ENCODE measurements around the gene BATF3.
"Not testable (repeated sequence)": the region's sequence is repeated elsewhere in the genome, so short reads cannot be mapped to it uniquely, and the experiment has no call there.

Gene BATF3

GRCh38 chr1:212667223-212668139, 32.2 kb downstream of the BATF3 start:
- TF ChIP-seq ZNF274 (IDR thresholded peaks at IDR 0.05; ENCODE audit: low read depth, low read length) = no peak
- no peak overlapping the region for H3K4me3 ChIP-seq (ENCODE audit: low read length)

GRCh38 chr1:212666116-212666775, 33.4 kb downstream of the BATF3 start:
- TF ChIP-seq ZNF274 (IDR thresholded peaks at IDR 0.05; ENCODE audit: low read depth, low read length) = no peak
- H3K4me3 ChIP-seq (ENCODE audit: low read length) = no peak overlapping the region

- no peak for TF ChIP-seq ZNF274 (IDR thresholded peaks at IDR 0.05; ENCODE audit: low read depth, low read length)
- H3K4me3 ChIP-seq (ENCODE audit: low read length) = peak overlapping the region; percentile 44; the same call in 1 of the 2 replicates
These were observed 34.2 kb downstream of the BATF3 start for GRCh38 chr1:212665241-212666115.

GRCh38 chr1:212664409-212665199, 35.0 kb downstream of the BATF3 start:
- no peak for TF ChIP-seq ZNF274 (IDR thresholded peaks at IDR 0.05; ENCODE audit: low read depth, low read length)
- no peak overlapping the region for H3K4me3 ChIP-seq (ENCODE audit: low read length)

- H3K4me3 ChIP-seq (ENCODE audit: low read length) = not testable (repeated sequence)
These were observed 41.4 kb downstream of the BATF3 start for GRCh38 chr1:212658250-212658649.

- TF ChIP-seq ZNF274 (IDR thresholded peaks at IDR 0.05; ENCODE audit: low read depth, low read length) = no peak
- no peak overlapping the region for H3K4me3 ChIP-seq (ENCODE audit: low read length)
These were observed 42.9 kb downstream of the BATF3 start for GRCh38 chr1:212656730-212657129.

GRCh38 chr1:212655668-212656440, 43.8 kb downstream of the BATF3 start:
- H3K4me3 ChIP-seq (ENCODE audit: low read length) = no peak overlapping the region
- no peak for TF ChIP-seq ZNF274 (IDR thresholded peaks at IDR 0.05; ENCODE audit: low read depth, low read length)

- TF ChIP-seq ZNF274 (IDR thresholded peaks at IDR 0.05; ENCODE audit: low read depth, low read length) = no peak
- no peak overlapping the region for H3K4me3 ChIP-seq (ENCODE audit: low read length)
These were observed 47.0 kb downstream of the BATF3 start for GRCh38 chr1:212652609-212653008.

GRCh38 chr1:212651977-212652376, 47.7 kb downstream of the BATF3 start:
- no peak for TF ChIP-seq ZNF274 (IDR thresholded peaks at IDR 0.05; ENCODE audit: low read depth, low read length)
- H3K4me3 ChIP-seq (ENCODE audit: low read length) = no peak overlapping the region

GRCh38 chr1:212651521-212651920, 48.1 kb downstream of the BATF3 start:
- H3K4me3 ChIP-seq (ENCODE audit: low read length) = no peak overlapping the region
- no peak for TF ChIP-seq ZNF274 (IDR thresholded peaks at IDR 0.05; ENCODE audit: low read depth, low read length)

GRCh38 chr1:212650228-212650627, 49.4 kb downstream of the BATF3 start:
- no peak for TF ChIP-seq ZNF274 (IDR thresholded peaks at IDR 0.05; ENCODE audit: low read depth, low read length)
- H3K4me3 ChIP-seq (ENCODE audit: low read length) = no peak overlapping the region

- no peak overlapping the region for H3K4me3 ChIP-seq (ENCODE audit: low read length)
- TF ChIP-seq ZNF274 (IDR thresholded peaks at IDR 0.05; ENCODE audit: low read depth, low read length) = no peak
These were observed 50.6 kb downstream of the BATF3 start for GRCh38 chr1:212649020-212649419.

- H3K4me3 ChIP-seq (ENCODE audit: low read length) = no peak overlapping the region
- no peak for TF ChIP-seq ZNF274 (IDR thresholded peaks at IDR 0.05; ENCODE audit: low read depth, low read length)
These were observed 51.2 kb downstream of the BATF3 start for GRCh38 chr1:212648431-212648830.
